Inferior parietal cortex (tissue), 1 donor: ENCODE measurements around the gene ITGA2B.
"Not testable (repeated sequence)": the region's sequence is repeated elsewhere in the genome, so short reads cannot be mapped to it uniquely, and the experiment has no call there.

Experiments
- DNase-seq: peaks from one replicate; pipeline ENCODE4 v3.0.0-alpha.2; 2016; ENCODE audit errors: extremely low spot score

The ITGA2B gene

GRCh38 chr17:44368391-44369243 lies 20.8 kb downstream of the ITGA2B start:
- DNase-seq, result not testable (repeated sequence)

DNA sequence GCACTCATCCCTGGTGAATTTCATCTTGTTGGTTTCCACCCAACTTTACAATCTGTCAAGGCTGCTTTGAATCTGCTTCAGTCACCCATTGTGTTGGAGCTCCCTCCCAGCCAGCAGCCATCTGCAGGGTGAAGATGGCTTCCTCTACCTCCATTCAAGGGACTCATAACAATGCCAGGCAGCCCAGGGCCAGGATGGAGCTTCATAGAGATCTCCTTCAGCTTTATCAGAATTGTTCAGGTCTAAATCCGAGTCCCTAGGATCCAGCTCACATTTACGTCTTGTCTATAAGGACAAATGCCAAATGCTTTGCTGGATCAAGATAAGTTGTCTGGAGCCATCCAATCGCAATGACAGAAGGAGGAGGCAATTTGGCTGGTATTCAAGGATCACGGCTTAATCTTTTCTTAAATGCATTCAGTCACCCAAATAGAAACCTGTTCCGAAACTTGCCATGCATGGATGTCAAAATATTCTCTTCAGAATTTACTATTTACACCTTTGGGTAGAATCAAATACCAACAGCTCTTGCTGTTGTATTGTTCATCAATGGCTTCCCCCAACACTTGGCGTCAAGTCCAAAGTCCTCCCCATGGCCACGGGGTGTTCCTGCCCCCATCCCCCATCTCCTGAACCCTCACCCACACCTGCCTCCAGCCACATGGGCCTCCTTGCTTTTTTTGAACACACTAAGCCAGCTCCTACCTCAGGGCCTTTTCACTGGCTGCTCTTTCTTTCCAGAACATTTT lies 22.0 kb downstream of the ITGA2B start:
- DNase-seq, result peak; percentile 57

GRCh38 chr17:44365051-44365450 lies 24.4 kb downstream of the ITGA2B start:
- not testable (repeated sequence) for DNase-seq

- DNase-seq, result peak; percentile 55
Observed at GRCh38 chr17:44363613-44364159, 25.8 kb downstream of the ITGA2B start, which contains the start of gene FAM171A2. FAM171A2 (minus strand) TSS chr17:44363853; CDS start chr17:44363714, 139 bp downstream.

GRCh38 chr17:44362949-44363612 lies 26.4 kb downstream of the ITGA2B start:
- DNase-seq, result no peak

GRCh38 chr17:44362459-44362948 lies 26.9 kb downstream of the ITGA2B start:
- no peak for DNase-seq

GRCh38 chr17:44361292-44362260 lies 27.9 kb downstream of the ITGA2B start:
- no peak for DNase-seq

DNA sequence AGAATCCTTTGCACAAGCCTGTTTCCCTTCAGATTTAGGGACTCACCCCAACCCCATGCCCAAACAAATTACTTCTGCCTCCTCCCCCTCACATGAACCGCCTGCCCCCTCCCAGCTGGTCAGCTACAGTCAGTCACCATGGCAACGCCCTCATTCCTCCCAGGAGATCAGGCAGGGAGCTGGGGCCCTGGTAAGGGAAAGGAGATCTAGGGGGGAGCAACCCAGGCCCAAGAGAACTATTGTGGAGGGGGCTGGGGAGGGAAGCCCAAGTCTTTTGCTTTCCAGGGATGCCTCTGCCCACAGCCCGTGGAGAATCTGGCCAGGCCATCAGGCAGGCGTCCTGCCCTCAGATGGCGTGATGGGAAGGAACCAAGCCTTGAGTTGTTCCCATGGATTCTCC lies 28.6 kb downstream of the ITGA2B start:
- no peak for DNase-seq

- DNase-seq, result no peak
Observed at GRCh38 chr17:44360144-44360533, 29.3 kb downstream of the ITGA2B start.

GRCh38 chr17:44359458-44360143 lies 29.8 kb downstream of the ITGA2B start:
- DNase-seq, result no peak

GRCh38 chr17:44359006-44359405 lies 30.4 kb downstream of the ITGA2B start:
- DNase-seq, result no peak

DNA sequence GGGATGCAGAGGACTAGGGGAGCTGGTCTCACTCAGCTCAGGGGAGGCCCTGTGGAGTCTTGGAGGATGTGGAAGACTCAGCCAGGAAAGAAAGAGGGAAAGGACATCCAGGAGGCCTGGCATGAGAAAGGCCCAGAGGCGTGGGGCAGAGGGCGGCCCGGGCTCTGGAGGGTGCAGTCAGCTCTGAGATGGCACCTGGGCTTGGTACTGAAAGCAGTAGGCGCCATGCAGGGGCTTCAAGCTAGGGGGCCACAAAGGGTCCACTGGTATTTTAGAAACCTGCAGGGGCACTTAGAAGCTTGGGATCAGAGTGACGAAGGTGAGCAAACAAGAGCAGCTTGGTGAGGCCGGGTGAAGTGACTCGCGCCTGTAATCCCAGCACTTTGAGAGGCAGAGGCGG lies 31.4 kb downstream of the ITGA2B start:
- DNase-seq, result no peak

DNA sequence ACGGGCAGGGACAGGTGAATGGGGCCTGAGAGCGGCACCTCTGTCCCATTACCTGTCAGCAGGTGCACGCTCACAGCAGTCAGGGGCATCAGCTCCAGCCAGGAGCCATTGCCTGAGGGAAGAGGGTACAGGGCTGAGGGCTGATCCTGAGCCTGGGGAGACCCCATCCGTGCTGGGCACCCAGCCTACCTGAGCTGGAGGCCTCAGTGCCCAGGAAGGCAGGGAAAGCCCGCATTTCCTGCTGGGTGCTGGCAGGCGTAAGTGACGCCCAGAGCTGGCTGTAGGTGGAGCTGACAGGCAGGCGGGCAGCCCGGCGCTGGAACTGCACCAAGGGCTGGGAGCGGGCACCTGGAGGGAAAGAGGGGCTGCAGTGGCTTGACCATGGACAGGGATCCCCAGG lies 33.2 kb downstream of the ITGA2B start:
- no peak for DNase-seq

- DNase-seq, result no peak
Observed at GRCh38 chr17:44355642-44356099, 33.8 kb downstream of the ITGA2B start.

- DNase-seq, result no peak
Observed at GRCh38 chr17:44354582-44355561, 34.6 kb downstream of the ITGA2B start.

GRCh38 chr17:44353672-44354331 lies 35.6 kb downstream of the ITGA2B start:
- DNase-seq, result no peak

- no peak for DNase-seq
Observed at GRCh38 chr17:44352828-44353671, 36.4 kb downstream of the ITGA2B start.
